H9 (cell line): ENCODE results near the gene LZIC. TPM values are rescaled to one million over a fixed set of nuclear protein-coding genes. Genes with fewer than 3 reads are reported as not detected.
A peak's percentile ranks its signal among the peaks of the same experiment; 100 is the strongest.

Experiments
- DNase-seq: peaks from one replicate; pipeline ENCODE4 v3.0.0-alpha.2; 2017
- H2AFZ ChIP-seq: one replicate; pipeline ENCODE4 v1.6.1; 2013; ENCODE audit warnings: mild to moderate bottlenecking, low read length, control low read depth, moderate library complexity
- H2AK5ac ChIP-seq: 2 replicates; pipeline ENCODE4 v1.6.1; 2013; ENCODE audit warnings: low read length, control low read depth, mixed read lengths; ENCODE audit not compliant: insufficient read length
- H2BK120ac ChIP-seq: one replicate; pipeline ENCODE4 v1.6.1; 2013; ENCODE audit warnings: low read depth, mild to moderate bottlenecking, low read length, control low read depth, inconsistent platforms; ENCODE audit not compliant: poor library complexity, severe bottlenecking
- H2BK12ac ChIP-seq: 2 replicates; pipeline ENCODE4 v1.6.1; 2013; ENCODE audit warnings: low read length, control low read depth, mixed read lengths, low read depth; ENCODE audit not compliant: insufficient read length
- H2BK15ac ChIP-seq: 2 replicates; pipeline ENCODE4 v1.6.1; 2013; ENCODE audit warnings: low read depth, low read length, control low read depth
- H2BK20ac ChIP-seq: one replicate; pipeline ENCODE4 v1.6.1; 2013; ENCODE audit warnings: low read depth, mild to moderate bottlenecking, low read length, control low read depth, inconsistent platforms; ENCODE audit not compliant: poor library complexity, severe bottlenecking
- H2BK5ac ChIP-seq: 2 replicates; pipeline ENCODE4 v1.6.1; 2013; ENCODE audit warnings: low read length, control low read depth, mixed read lengths; ENCODE audit not compliant: insufficient read length
- H3K14ac ChIP-seq: 2 replicates; pipeline ENCODE4 v1.6.1; 2013; ENCODE audit warnings: low read length, control low read depth; ENCODE audit not compliant: insufficient read depth
- H3K18ac ChIP-seq: 2 replicates; pipeline ENCODE4 v1.6.1; 2013; ENCODE audit warnings: low read depth, mild to moderate bottlenecking, mixed read lengths, low read length, control low read depth; ENCODE audit not compliant: insufficient read length
- H3K23ac ChIP-seq: 2 replicates; pipeline ENCODE4 v1.6.1; 2013; ENCODE audit warnings: low read length, control low read depth, mixed read lengths, low read depth; ENCODE audit not compliant: insufficient read length
- H3K23me2 ChIP-seq: 2 replicates; pipeline ENCODE4 v1.6.1; 2013; ENCODE audit warnings: low read depth, mild to moderate bottlenecking, mixed read lengths, low read length, control low read depth; ENCODE audit not compliant: insufficient read length, poor library complexity, severe bottlenecking
- H3K27ac ChIP-seq: 2 replicates; pipeline ENCODE4 v1.5.1; 2013; ENCODE audit warnings: low read length, control low read depth, mixed read lengths, low read depth; ENCODE audit not compliant: insufficient read length
- H3K27me3 ChIP-seq: 2 replicates; pipeline ENCODE4 v1.6.1; 2013; ENCODE audit warnings: low read length, control low read depth, inconsistent platforms; ENCODE audit not compliant: insufficient read depth
- H3K4ac ChIP-seq: 2 replicates; pipeline ENCODE4 v1.6.1; 2013; ENCODE audit warnings: low read depth, mild to moderate bottlenecking, control low read depth, inconsistent platforms, low read length, moderate library complexity
- H3K4me1 ChIP-seq: 2 replicates; pipeline ENCODE4 v1.6.1; 2013; ENCODE audit warnings: low read length, control low read depth, inconsistent platforms; ENCODE audit not compliant: insufficient read depth
- H3K4me2 ChIP-seq: 2 replicates; pipeline ENCODE4 v1.6.1; 2013; ENCODE audit warnings: low read length, control low read depth, mixed read lengths; ENCODE audit not compliant: insufficient read length, insufficient read depth
- H3K56ac ChIP-seq: 2 replicates; pipeline ENCODE4 v1.6.1; 2013; ENCODE audit warnings: low read depth, mild to moderate bottlenecking, mixed read lengths, low read length, control low read depth; ENCODE audit not compliant: insufficient read length
- H3K79me1 ChIP-seq: 2 replicates; pipeline ENCODE4 v1.6.1; 2013; ENCODE audit warnings: low read depth, mild to moderate bottlenecking, moderate library complexity, low read length, control low read depth, inconsistent platforms; ENCODE audit not compliant: insufficient read depth, poor library complexity, severe bottlenecking
- H3K79me2 ChIP-seq: 2 replicates; pipeline ENCODE4 v1.6.1; 2013; ENCODE audit warnings: low read length, control low read depth, inconsistent platforms; ENCODE audit not compliant: insufficient read depth
- H3K9ac ChIP-seq: 2 replicates; pipeline ENCODE4 v1.6.1; 2013; ENCODE audit warnings: low read length, control low read depth, mixed read lengths; ENCODE audit not compliant: insufficient read length; ENCODE audit errors: extremely low read depth
- H3K9me3 ChIP-seq: one replicate; pipeline ENCODE4 v1.6.1; 2013; ENCODE audit warnings: low read depth, low read length, inconsistent platforms; ENCODE audit not compliant: control insufficient read depth
- H3T11ph ChIP-seq: one replicate; pipeline ENCODE4 v1.6.1; 2013; ENCODE audit warnings: mild to moderate bottlenecking, low read length, control low read depth, inconsistent platforms
- H4K20me1 ChIP-seq: one replicate; pipeline ENCODE4 v1.6.1; 2013; ENCODE audit not compliant: control insufficient read depth, insufficient read length, insufficient read depth
- H4K5ac ChIP-seq: 2 replicates; pipeline ENCODE4 v1.6.1; 2013; ENCODE audit warnings: low read depth, mild to moderate bottlenecking, mixed read lengths, low read length, control low read depth; ENCODE audit not compliant: insufficient read length
- H4K8ac ChIP-seq: replicated peaks from 2 replicates; pipeline ENCODE4 v1.6.1; 2013; ENCODE audit warnings: low read length, control low read depth, mixed read lengths, low read depth; ENCODE audit not compliant: insufficient read length
- H4K91ac ChIP-seq: 2 replicates; pipeline ENCODE4 v1.6.1; 2013; ENCODE audit warnings: low read depth, mild to moderate bottlenecking, moderate library complexity, mixed read lengths, low read length, control low read depth; ENCODE audit not compliant: insufficient read length
- H3K27ac Mint-ChIP-seq, 3 experiments: 2 replicates in 2 of 3; 3 replicates in 1 of 3; pipeline ENCODE4 v1.8.0; 2020 to 2021; ENCODE audit warnings: mixed read lengths in 3 of 3, mild to moderate bottlenecking in 1 of 3, moderate library complexity in 1 of 3
- H3K27me3 Mint-ChIP-seq: 2 replicates; pipeline ENCODE4 v1.8.0; 2021; ENCODE audit warnings: low read depth, mild to moderate bottlenecking, moderate library complexity, mixed read lengths
- H3K36me3 Mint-ChIP-seq, 3 experiments: 2 replicates in 2 of 3; 3 replicates in 1 of 3; pipeline ENCODE4 v1.8.0; 2020 to 2021; ENCODE audit warnings: low read depth in 3 of 3, mixed read lengths in 3 of 3; ENCODE audit not compliant: insufficient read depth in 1 of 3
- H3K4me1 Mint-ChIP-seq, 2 experiments: 2 replicates each; pipeline ENCODE4 v1.8.0; 2020; ENCODE audit warnings: mixed read lengths in 2 of 2
- H3K4me3 Mint-ChIP-seq, 2 experiments: 2 replicates in 1 of 2; 3 replicates in 1 of 2; pipeline ENCODE4 v1.8.0; 2020 to 2021; ENCODE audit warnings: mild to moderate bottlenecking in 2 of 2, mixed read lengths in 2 of 2, moderate library complexity in 1 of 2
- H3K9me3 Mint-ChIP-seq, 2 experiments: 2 replicates in 1 of 2; 3 replicates in 1 of 2; pipeline ENCODE4 v1.8.0; 2020; ENCODE audit warnings: mild to moderate bottlenecking in 2 of 2, mixed read lengths in 2 of 2, moderate library complexity in 1 of 2
- CTCF ChIP-seq: fragments of 200-600 bp; sonication (generic); conservative IDR thresholded peaks from 3 replicates; pipeline ENCODE4 v1.8.0; 2021; ENCODE audit warnings: antibody characterized with exemption, mild to moderate bottlenecking
- WGBS: extraction: QIAGEN DNeasy Blood & Tissue Kit; methylation state at CpG from one replicate; pipeline ENCODE4 v1.1.7; 2013; ENCODE audit warnings: missing lambda C conversion rate, low lambda C conversion rate, mixed read lengths; ENCODE audit not compliant: insufficient read length; ENCODE audit errors: extremely low coverage; 5-methylcytosine and 5-hydroxymethylcytosine counted together
- total RNA-seq: library from RNA; stranded (reverse); gene quantifications from 2 replicates; pipeline ENCODE4 v1.2.1, GENCODE V29; 2021

The LZIC gene
- total RNA-seq, 1 experiment from 2014 or later: 22.9 TPM

GRCh38 chr1:9891207-9891606 lies 52.0 kb downstream of the LZIC start:
- Histone ChIP-seq H4K8ac (no peak overlapping the region), H3K9ac (no peak overlapping the region), H3K14ac (no peak overlapping the region), H4K91ac (no peak overlapping the region), H2BK120ac (no peak overlapping the region), H3K23ac (no peak overlapping the region), H2BK15ac (no peak overlapping the region), H3K27me3 (no peaks in the 10 kb centered on the region), H4K20me1 (no peaks in the 10 kb centered on the region), H3K56ac (no peak overlapping the region), H3K4me2 (no peak overlapping the region), H3K27ac (no peak overlapping the region), H2BK5ac (no peak overlapping the region), H2BK20ac (no peak overlapping the region), H3K79me1 (no peaks in the 10 kb centered on the region), H3T11ph (no peak overlapping the region), H2AK5ac (no peak overlapping the region), H3K4ac (no peak overlapping the region), H4K5ac (no peak overlapping the region), H3K23me2 (no peaks in the 10 kb centered on the region), H3K9me3 (no peaks in the 10 kb centered on the region), H2AFZ (no peak overlapping the region), H3K79me2 (no peaks in the 10 kb centered on the region), H3K18ac (no peak overlapping the region), H3K4me1 (peaks cover 9% of the 10 kb centered on the region; the same call in 1 of the 2 replicates), H2BK12ac (no peak overlapping the region)
- no peaks in the 10 kb centered on the region for H3K9me3 Mint-ChIP-seq
- H3K4me3 Mint-ChIP-seq: peak overlapping the region in 1 of 2 experiments; percentile 68; a peak in 2 of 5 replicates
- no CpG with 5 or more reads among the region's 5 CpGs for WGBS
- H3K4me1 Mint-ChIP-seq: peaks cover 40% of the 10 kb centered on the region in 2 experiments
- no peak for DNase-seq
- TF ChIP-seq CTCF: no peak
- H3K27ac Mint-ChIP-seq: peak overlapping the region; percentile 71 to 97 (median 90)
- H3K27me3 Mint-ChIP-seq: no peaks in the 10 kb centered on the region
- peaks cover 0 to 3% (median 0%) of the 10 kb centered on the region in 3 experiments; a peak in 2 of 7 replicates for H3K36me3 Mint-ChIP-seq
